SK-N-SH (cell line): ENCODE measurements around the gene GPR158. TPM values are rescaled to one million over a fixed set of nuclear protein-coding genes. Genes with fewer than 3 reads are reported as not detected.

Experiments used
- CTCF ChIA-PET: fragments of 300-600, 350-600 bp; formaldehyde crosslinking; extraction: SDS; loops from one replicate; lab custom pipeline; 2021; lab: Yijun Ruan, JAX
- POLR2A ChIA-PET: fragments of 350-600 bp; sonication (Branson Sonifier 250); formaldehyde crosslinking; extraction: SDS; loops from one replicate; lab custom pipeline; 2020; ENCODE audit warnings: antibody characterized with exemption, inconsistent platforms; lab: Yijun Ruan, JAX
- DNase-seq: peaks from one replicate; pipeline ENCODE4 v3.0.0; 2012
- H2AFZ ChIP-seq: fragments of 200-600 bp; sonication (generic); 2 replicates; pipeline ENCODE4 v1.8.1; 2016; ENCODE audit warnings: antibody characterized with exemption, mild to moderate bottlenecking, low read depth
- H3F3A ChIP-seq: fragments of 200-600 bp; sonication (generic); replicated peaks from 2 replicates; pipeline ENCODE3; 2016; ENCODE audit warnings: antibody characterized with exemption, mild to moderate bottlenecking; ENCODE audit not compliant: insufficient read depth
- H3K27ac ChIP-seq, 2 experiments: fragments of 200-500 bp in 1 of 2; fragments of 200-600 bp in 1 of 2; sonication (Bioruptor generic) in 1 of 2; sonication (generic), shearing (Covaris generic) in 1 of 2; 2 replicates each; pipeline versions ENCODE4 v1.5.1 to v1.6.1; 2014 to 2016; ENCODE audit warnings: low read depth in 2 of 2, inconsistent platforms in 1 of 2, low read length in 1 of 2, mild to moderate bottlenecking in 1 of 2, mixed read lengths in 1 of 2
- H3K27me3 ChIP-seq: fragments of 200-600 bp; sonication (generic), shearing (Covaris generic); 2 replicates; pipeline ENCODE4 v1.6.1; 2016; ENCODE audit warnings: mixed run types; ENCODE audit not compliant: insufficient read depth
- H3K36me3 ChIP-seq, 2 experiments: fragments of 200-500 bp in 1 of 2; fragments of 200-600 bp in 1 of 2; sonication (Bioruptor generic) in 1 of 2; sonication (generic) in 1 of 2; replicated peaks in 1 of 2; 2 replicates each; pipeline versions ENCODE3 to v1.5.1; 2014 to 2016; ENCODE audit warnings: low read length in 1 of 2, mild to moderate bottlenecking in 1 of 2; ENCODE audit not compliant: insufficient read depth in 2 of 2, control insufficient read depth in 1 of 2
- H3K4me1 ChIP-seq, 2 experiments: fragments of 200-500 bp in 1 of 2; fragments of 200-600 bp in 1 of 2; sonication (Bioruptor generic) in 1 of 2; sonication (generic), shearing (Covaris generic) in 1 of 2; 2 replicates each; pipeline versions ENCODE4 v1.5.1 to v1.6.1; 2014 to 2016; ENCODE audit warnings: low read depth in 1 of 2, low read length in 1 of 2, mixed run types in 1 of 2; ENCODE audit not compliant: insufficient read depth in 2 of 2, control insufficient read depth in 1 of 2
- H3K4me2 ChIP-seq: fragments of 200-600 bp; sonication (generic), shearing (Covaris generic); 2 replicates; pipeline ENCODE4 v1.6.1; 2017; ENCODE audit warnings: mixed run types
- H3K4me3 ChIP-seq, 2 experiments: fragments of 200-500 bp in 1 of 2; fragments of 200-600 bp in 1 of 2; sonication (Bioruptor generic) in 1 of 2; sonication (generic), shearing (Covaris generic) in 1 of 2; 2 replicates each; pipeline versions ENCODE4 v1.5.1 to v1.8.1; 2014 to 2016; ENCODE audit warnings: low read depth in 2 of 2, inconsistent platforms in 1 of 2, low read length in 1 of 2, mild to moderate bottlenecking in 1 of 2, mixed read lengths in 1 of 2, moderate library complexity in 1 of 2
- H3K79me2 ChIP-seq: fragments of 200-600 bp; sonication (generic); 2 replicates; pipeline ENCODE4 v1.8.1; 2017; ENCODE audit warnings: mild to moderate bottlenecking; ENCODE audit not compliant: insufficient read depth
- H3K9ac ChIP-seq: fragments of 200-600 bp; sonication (generic); 2 replicates; pipeline ENCODE4 v1.6.1; 2017; ENCODE audit warnings: mixed run types
- H3K9me2 ChIP-seq: fragments of 200-600 bp; sonication (generic); 2 replicates; pipeline ENCODE4 v1.6.1; 2017; ENCODE audit warnings: mixed run types
- H3K9me3 ChIP-seq: fragments of 200-600 bp; sonication (generic); 2 replicates; pipeline ENCODE4 v1.6.1; 2017; ENCODE audit warnings: mixed run types, mild to moderate bottlenecking, moderate library complexity
- H4K20me1 ChIP-seq: fragments of 200-600 bp; sonication (generic); 2 replicates; pipeline ENCODE4 v1.6.1; 2017; ENCODE audit warnings: mild to moderate bottlenecking, mixed run types; ENCODE audit not compliant: insufficient read depth
- CTCF ChIP-seq: fragments of 200-600 bp; sonication (generic); IDR thresholded peaks from 2 replicates; pipeline ENCODE4 v1.6.1; 2017; ENCODE audit warnings: antibody characterized with exemption, mild to moderate bottlenecking, moderate library complexity
- ELF1 ChIP-seq: IDR thresholded peaks from 2 replicates; pipeline ENCODE4 v1.4.0; 2012
- EP300 ChIP-seq, 2 experiments: IDR thresholded peaks; 2 replicates each; pipeline versions ENCODE4 v1.4.0 to v1.6.1; 2012; ENCODE audit warnings: borderline replicate concordance in 1 of 2, low read depth in 1 of 2, low read length in 1 of 2
- EZH2phosphoT487 ChIP-seq: fragments of 200-600 bp; sonication (generic); IDR thresholded peaks from 2 replicates; pipeline ENCODE4 v1.6.1; 2017; ENCODE audit warnings: low read depth, mixed run types, mild to moderate bottlenecking, antibody characterized with exemption, moderate library complexity, borderline replicate concordance
- GABPA ChIP-seq: IDR thresholded peaks from 2 replicates; pipeline ENCODE4 v1.4.0; 2012; ENCODE audit warnings: low read depth, mild to moderate bottlenecking
- GATA2 ChIP-seq: sonication (generic); formaldehyde crosslinking; IDR thresholded peaks from 2 replicates; pipeline ENCODE4 v1.5.0; 2020; ENCODE audit warnings: mild to moderate bottlenecking, missing genetic modification reagents
- MAX ChIP-seq: IDR thresholded peaks from 2 replicates; pipeline ENCODE4 v1.4.0; 2012; ENCODE audit warnings: low read depth
- MEF2A ChIP-seq: IDR thresholded peaks from 2 replicates; pipeline ENCODE4 v1.4.0; 2012; ENCODE audit warnings: low read depth, borderline replicate concordance
- MXI1 ChIP-seq: IDR thresholded peaks from 2 replicates; pipeline ENCODE4 v1.6.1; 2012; ENCODE audit warnings: mild to moderate bottlenecking, low read depth, low read length, improper control_type of control experiment
- NFIC ChIP-seq: IDR thresholded peaks from 2 replicates; pipeline ENCODE4 v1.4.0; 2012; ENCODE audit warnings: borderline replicate concordance
- NRF1 ChIP-seq: IDR thresholded peaks from 2 replicates; pipeline ENCODE4 v1.6.1; 2012; ENCODE audit warnings: low read depth, mild to moderate bottlenecking, low read length
- PBX3 ChIP-seq: IDR thresholded peaks from 2 replicates; pipeline ENCODE4; 2012
- POLR2AphosphoS5 ChIP-seq: IDR thresholded peaks from 2 replicates; pipeline ENCODE4 v1.6.1; 2012; ENCODE audit warnings: low read depth, low read length
- RCOR1 ChIP-seq: fragments of 150-350 bp; IDR thresholded peaks from 2 replicates; pipeline ENCODE4 v1.6.1; 2017; ENCODE audit warnings: antibody characterized with exemption, low read length
- REST ChIP-seq: IDR thresholded peaks from 2 replicates; pipeline ENCODE4 v1.6.1; 2012; ENCODE audit warnings: mild to moderate bottlenecking, low read depth, low read length, moderate library complexity
- RFX5 ChIP-seq: IDR thresholded peaks from 2 replicates; pipeline ENCODE4 v1.6.1; 2012; ENCODE audit warnings: mild to moderate bottlenecking, improper control_type of control experiment, low read length
- RXRA ChIP-seq: IDR thresholded peaks from 2 replicates; pipeline ENCODE4 v1.4.0; 2012; ENCODE audit warnings: low read depth, mild to moderate bottlenecking, borderline replicate concordance
- SIN3A ChIP-seq: IDR thresholded peaks from 2 replicates; pipeline ENCODE4 v1.6.1; 2012; ENCODE audit warnings: low read depth, mild to moderate bottlenecking, low read length, moderate library complexity, borderline replicate concordance
- SMC3 ChIP-seq: IDR thresholded peaks from 2 replicates; pipeline ENCODE4 v1.6.1; 2012; ENCODE audit warnings: low read depth, low read length, improper control_type of control experiment
- TAF1 ChIP-seq: IDR thresholded peaks from 2 replicates; pipeline ENCODE4 v1.6.1; 2012; ENCODE audit warnings: low read depth, mild to moderate bottlenecking, low read length, moderate library complexity, borderline replicate concordance
- TCF12 ChIP-seq: IDR thresholded peaks from 2 replicates; pipeline ENCODE4 v1.4.0; 2012
- TEAD4 ChIP-seq: IDR thresholded peaks from 2 replicates; pipeline ENCODE4 v1.4.0; 2012; ENCODE audit warnings: mild to moderate bottlenecking, borderline replicate concordance; ENCODE audit not compliant: insufficient read depth
- USF2 ChIP-seq: fragments of 150-350 bp; IDR thresholded peaks from 2 replicates; pipeline ENCODE4 v1.6.1; 2017; ENCODE audit warnings: antibody characterized with exemption, low read length, low read depth, borderline replicate concordance
- YY1 ChIP-seq: IDR thresholded peaks from 2 replicates; pipeline ENCODE4 v1.4.0; 2012; ENCODE audit warnings: low read depth, mild to moderate bottlenecking
- WGBS: methylation state at CpG from one replicate; pipeline ENCODE4 v1.1.6; 2017; ENCODE audit warnings: low lambda C conversion rate; 5-methylcytosine and 5-hydroxymethylcytosine counted together
- polyA plus RNA-seq, 3 experiments: library from polyadenylated mRNA; depleted of rRNA; stranded (reverse); fragments of >200 nt; gene quantifications; 2 replicates each; pipeline ENCODE4 v1.2.3, GENCODE V29; 2012

The GPR158 gene
- polyA plus RNA-seq (2012; rRNA removed) = not detected in 2 replicates
- under 0.01 TPM in 1 of 2 replicates, not detected in the other for polyA plus RNA-seq (2012; cell fraction: cytosol; rRNA removed)
- 0.01 TPM in 1 of 2 replicates, not detected in the other for polyA plus RNA-seq (2012; cell fraction: nucleus; rRNA removed)

GRCh38 chr10:25174461-25175230 is at the start of gene GPR158:
TSS of gene GPR158 (plus strand) at chr10:25175001. CDS start at chr10:25175421, 420 bp downstream.
- POLR2A ChIA-PET = interaction anchor here (1.0 kb wide), 1 partner anchor 158 kb away, joined by 4 read pairs; the partner anchor contains the start of genes ENKUR and THNSL1
- Histone ChIP-seq H3K36me3 (no peaks in the 10 kb centered on the region), H3K9me3 (no peaks in the 10 kb centered on the region), H2AFZ (peak within 1 kb of the TSS; percentile 80), H3K4me3 (peak within 1 kb of the TSS; percentile 59 to 60), H3K79me2 (no peaks in the 10 kb centered on the region), H4K20me1 (no peaks in the 10 kb centered on the region), H3K27me3 (peaks cover 22% of the 10 kb centered on the region), H3K9me2 (no peaks in the 10 kb centered on the region), H3K27ac (no peak within 1 kb of the TSS), H3K4me1 (peaks cover 0 to 13% of the 10 kb centered on the region in 2 experiments; a peak in 1 of 4 replicates), H3K4me2 (peak within 1 kb of the TSS; percentile 92), H3K9ac (no peak within 1 kb of the TSS), H3F3A (no peaks in the 10 kb centered on the region)
- WGBS = 2% methylated on average over 26 of the region's 83 CpGs
- DNase-seq = peak; percentile 90
- CTCF ChIA-PET = interaction anchor here (0.7 to 2.4 kb wide), 3 partner anchors 10 to 93 kb away, joined by 3 to 10 read pairs (median 3); no protein-coding TSS in a partner anchor
- TF ChIP-seq CTCF = no peak
- no peak for TF ChIP-seq TEAD4
- no peak for TF ChIP-seq GATA2 (CRISPR knock-in tag)
- TF ChIP-seq GABPA = no peak
- TF ChIP-seq MXI1 = no peak
- TF ChIP-seq EP300 (IDR thresholded peaks at IDR 0.05; ENCODE audit: borderline replicate concordance in 1 of 2, low read depth in 1 of 2, low read length in 1 of 2) = no peak
- TF ChIP-seq POLR2AphosphoS5 = no peak
- TF ChIP-seq SIN3A = peak; percentile 59; the same call in 1 of the 2 replicates
- TF ChIP-seq PBX3 = peak; percentile 100
- TF ChIP-seq MEF2A = no peak
- TF ChIP-seq YY1 = peak; percentile 14; the same call in 1 of the 2 replicates
- TF ChIP-seq MAX = no peak
- no peak for TF ChIP-seq TAF1
- no peak for TF ChIP-seq USF2
- TF ChIP-seq SMC3 = no peak
- TF ChIP-seq RCOR1 = no peak
- no peak for TF ChIP-seq EZH2phosphoT487
- no peak for TF ChIP-seq TCF12
- no peak for TF ChIP-seq RFX5
- TF ChIP-seq ELF1 = no peak
- TF ChIP-seq NFIC = no peak
- TF ChIP-seq NRF1 = no peak
- TF ChIP-seq REST = peak; percentile 100
- TF ChIP-seq RXRA = no peak
